DOHH2 (cell line): Measurements from ENCODE around the gene IGSF3.

Source experiments
- H3F3A ChIP-seq: fragments of 200-600 bp; sonication (generic), shearing (Covaris generic); 2 replicates; pipeline ENCODE4 v1.6.0; 2016; ENCODE audit warnings: antibody characterized with exemption, mild to moderate bottlenecking; ENCODE audit not compliant: control insufficient read depth, insufficient read depth
- H3K27ac ChIP-seq: fragments of 200-600 bp; sonication (generic); 2 replicates; pipeline ENCODE4 v1.5.1; 2014; ENCODE audit warnings: low read depth, mild to moderate bottlenecking, low read length, moderate library complexity
- H3K27me3 ChIP-seq: fragments of 200-600 bp; sonication (generic); 2 replicates; pipeline ENCODE4 v1.6.1; 2014; ENCODE audit warnings: mild to moderate bottlenecking, low read length, mixed read lengths; ENCODE audit not compliant: control insufficient read depth
- H3K36me3 ChIP-seq: fragments of 200-600 bp; sonication (generic); 2 replicates; pipeline ENCODE4 v1.6.1; 2014; ENCODE audit warnings: mild to moderate bottlenecking, low read length, moderate library complexity, mixed read lengths; ENCODE audit not compliant: control insufficient read depth
- H3K4me1 ChIP-seq: fragments of 200-600 bp; sonication (generic); 2 replicates; pipeline ENCODE4 v1.6.1; 2014; ENCODE audit warnings: mild to moderate bottlenecking, low read length, mixed read lengths; ENCODE audit not compliant: control insufficient read depth
- H3K4me2 ChIP-seq: fragments of 200-600 bp; sonication (generic); 2 replicates; pipeline ENCODE4 v1.6.0; 2014; ENCODE audit warnings: mild to moderate bottlenecking, low read length, moderate library complexity
- H3K4me3 ChIP-seq: fragments of 200-600 bp; sonication (generic); 2 replicates; pipeline ENCODE4 v1.5.1; 2014; ENCODE audit warnings: mild to moderate bottlenecking, low read length, mixed read lengths
- H3K79me2 ChIP-seq: fragments of 200-600 bp; sonication (generic); 2 replicates; pipeline ENCODE4 v1.6.1; 2014; ENCODE audit warnings: mild to moderate bottlenecking, low read length, mixed read lengths; ENCODE audit not compliant: control insufficient read depth
- H3K9me2 ChIP-seq: fragments of 200-600 bp; sonication (generic); replicated peaks from 2 replicates; pipeline ENCODE4 v1.6.1; 2014; ENCODE audit warnings: mild to moderate bottlenecking, low read length, mixed read lengths; ENCODE audit not compliant: control insufficient read depth
- H3K9me3 ChIP-seq: fragments of 200-600 bp; sonication (generic); 2 replicates; pipeline ENCODE4 v1.6.1; 2014; ENCODE audit warnings: antibody characterized with exemption, low read length, mixed read lengths; ENCODE audit not compliant: control insufficient read depth, insufficient read depth
- H4K20me1 ChIP-seq: fragments of 200-600 bp; sonication (generic); 2 replicates; pipeline ENCODE4 v1.6.0; 2014; ENCODE audit warnings: low read depth, mild to moderate bottlenecking, antibody characterized with exemption, low read length, moderate library complexity; ENCODE audit not compliant: control insufficient read depth, insufficient read depth
- CTCF ChIP-seq: fragments of 200-600 bp; sonication (generic); IDR thresholded peaks from one replicate; pipeline ENCODE4 v1.5.1; 2014; ENCODE audit warnings: antibody characterized with exemption, mild to moderate bottlenecking, low read depth, low read length; ENCODE audit not compliant: poor library complexity, severe bottlenecking
- EZH2phosphoT487 ChIP-seq: fragments of 200-600 bp; sonication (generic); IDR thresholded peaks from 2 replicates; pipeline ENCODE4 v1.6.1; 2017; ENCODE audit warnings: borderline replicate concordance, mild to moderate bottlenecking, antibody characterized with exemption, low read length, moderate library complexity, mixed read lengths

IGSF3 gene

GRCh38 chr1:116667575-116668105 lies at the start of gene IGSF3:
Gene IGSF3, minus strand, starts transcription at chr1:116667733. Its CDS starts 1,407 bp downstream, at chr1:116666326.
- no peaks in the 10 kb centered on the region for H3K79me2 ChIP-seq
- H3K27ac ChIP-seq: no peak within 1 kb of the TSS
- no peaks in the 10 kb centered on the region for H3K4me1 ChIP-seq
- H3K36me3 ChIP-seq: no peaks in the 10 kb centered on the region
- H3K27me3 ChIP-seq: peaks cover 34% of the 10 kb centered on the region
- no peaks in the 10 kb centered on the region for H3F3A ChIP-seq
- H3K4me3 ChIP-seq: no peak within 1 kb of the TSS
- no peak for TF ChIP-seq CTCF
- no peaks in the 10 kb centered on the region for H3K9me3 ChIP-seq
- no peaks in the 10 kb centered on the region for H4K20me1 ChIP-seq
- H3K4me2 ChIP-seq: no peak within 1 kb of the TSS
- H3K9me2 ChIP-seq: no peaks in the 10 kb centered on the region

GRCh38 chr1:116717318-116717717 lies 49.8 kb upstream of the IGSF3 start:
- H3K4me2 ChIP-seq: no peak overlapping the region
- no peaks in the 10 kb centered on the region for H3K9me2 ChIP-seq
- no peaks in the 10 kb centered on the region for H4K20me1 ChIP-seq
- H3K4me3 ChIP-seq: no peak overlapping the region
- no peak for TF ChIP-seq CTCF
- no peak for TF ChIP-seq EZH2phosphoT487
- H3K4me1 ChIP-seq: peaks cover 31% of the 10 kb centered on the region
- H3K36me3 ChIP-seq: no peaks in the 10 kb centered on the region
- no peak overlapping the region for H3K27ac ChIP-seq
- no peaks in the 10 kb centered on the region for H3K79me2 ChIP-seq
- H3K27me3 ChIP-seq: no peaks in the 10 kb centered on the region
- peaks cover 5% of the 10 kb centered on the region; the same call in 1 of the 2 replicates for H3K9me3 ChIP-seq
- no peaks in the 10 kb centered on the region for H3F3A ChIP-seq

GRCh38 chr1:116716391-116716790 lies 48.9 kb upstream of the IGSF3 start:
- Histone ChIP-seq H3K36me3 (no peaks in the 10 kb centered on the region), H3K79me2 (no peaks in the 10 kb centered on the region), H3K4me3 (peak overlapping the region; percentile 39), H3K4me2 (peak overlapping the region; percentile 45), H3K27ac (peak overlapping the region; percentile 56), H3K9me2 (no peaks in the 10 kb centered on the region), H4K20me1 (no peaks in the 10 kb centered on the region), H3K4me1 (peaks cover 31% of the 10 kb centered on the region), H3F3A (no peaks in the 10 kb centered on the region), H3K27me3 (no peaks in the 10 kb centered on the region), H3K9me3 (peaks cover 5% of the 10 kb centered on the region; the same call in 1 of the 2 replicates)
- TF ChIP-seq EZH2phosphoT487 (no peak), CTCF (no peak)
